ENCODE results near the gene ADARB2.

Gene ADARB2

DNA sequence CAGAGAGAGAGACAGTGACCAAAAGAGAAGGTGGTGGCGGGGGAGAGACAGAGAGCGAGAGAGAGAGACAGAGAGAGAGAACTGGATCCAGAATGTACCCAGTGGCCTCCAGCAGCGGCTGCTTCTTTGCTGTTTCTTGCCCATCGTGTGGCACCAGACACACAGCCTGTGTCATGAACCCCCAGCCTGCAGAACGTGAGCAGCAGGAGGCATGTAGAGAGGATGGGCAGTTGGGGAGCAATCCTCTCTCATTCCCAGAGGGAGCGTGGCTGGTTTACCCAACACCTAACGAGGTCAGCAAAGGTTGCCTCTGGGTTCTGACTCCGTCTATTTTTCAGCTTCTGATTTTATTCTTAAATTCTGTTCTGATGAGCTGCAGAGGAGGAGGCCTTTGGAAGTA is 168.1 kb downstream of the ADARB2 start:
- no peak for DNase-seq (ENCODE audit: low read depth)

DNA sequence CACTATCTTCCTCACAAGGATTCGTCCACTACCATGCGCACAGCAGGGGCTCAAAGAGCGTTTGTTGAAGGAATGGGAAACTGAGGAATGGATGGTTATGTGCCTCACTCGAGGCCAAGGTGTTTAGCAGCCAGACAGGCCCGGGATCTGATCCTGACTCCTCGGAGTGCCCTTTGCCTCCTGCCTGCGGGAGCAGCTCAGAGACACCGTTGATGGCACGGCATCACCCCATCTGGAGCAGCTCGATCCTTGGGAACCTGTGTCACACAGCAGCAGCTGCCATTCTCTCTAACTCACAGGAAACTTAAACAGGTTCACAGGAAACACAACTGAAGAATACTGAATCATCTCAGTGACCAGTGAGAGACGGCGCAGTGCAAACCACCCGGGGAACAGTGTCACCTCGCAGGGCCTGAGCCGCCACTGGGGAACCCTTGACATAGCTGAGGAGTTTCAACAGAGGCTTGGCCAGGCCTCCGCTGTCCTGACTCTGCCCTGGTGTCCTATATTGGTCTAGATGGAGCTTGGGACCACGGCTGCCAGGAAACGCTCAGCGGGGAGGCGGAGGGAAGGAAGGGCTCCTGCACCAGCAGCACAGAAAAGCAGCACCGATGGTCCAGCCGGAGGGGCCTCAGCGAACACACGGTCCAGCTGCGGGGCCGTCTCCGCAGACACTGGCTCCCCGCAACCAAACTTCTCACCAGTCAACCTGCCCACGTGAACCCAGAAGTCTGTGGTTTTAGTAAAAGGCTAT is 169.4 kb downstream of the ADARB2 start:
- DNase-seq (ENCODE audit: low read depth) = no peak

DNA sequence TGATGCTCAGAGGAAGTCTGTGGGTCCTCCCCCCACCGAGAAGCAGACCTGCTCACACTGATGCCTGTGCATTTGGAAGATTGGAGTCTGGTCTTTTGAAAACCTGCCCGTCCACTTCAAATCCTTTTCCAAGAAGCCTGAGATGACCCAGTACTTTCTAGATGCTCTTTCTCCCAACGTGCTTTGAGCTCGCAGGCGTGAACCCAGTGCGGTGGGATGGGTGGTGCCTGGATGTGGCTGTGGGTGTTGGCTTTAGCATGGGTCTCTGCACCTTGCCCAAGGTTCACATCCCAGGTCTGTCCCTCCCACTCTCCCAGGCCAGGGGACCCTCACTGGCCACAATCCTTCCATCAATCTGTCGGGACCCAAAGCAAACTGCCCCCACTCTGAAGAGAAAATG is 170.2 kb downstream of the ADARB2 start:
- no peak for DNase-seq (ENCODE audit: low read depth)

DNA sequence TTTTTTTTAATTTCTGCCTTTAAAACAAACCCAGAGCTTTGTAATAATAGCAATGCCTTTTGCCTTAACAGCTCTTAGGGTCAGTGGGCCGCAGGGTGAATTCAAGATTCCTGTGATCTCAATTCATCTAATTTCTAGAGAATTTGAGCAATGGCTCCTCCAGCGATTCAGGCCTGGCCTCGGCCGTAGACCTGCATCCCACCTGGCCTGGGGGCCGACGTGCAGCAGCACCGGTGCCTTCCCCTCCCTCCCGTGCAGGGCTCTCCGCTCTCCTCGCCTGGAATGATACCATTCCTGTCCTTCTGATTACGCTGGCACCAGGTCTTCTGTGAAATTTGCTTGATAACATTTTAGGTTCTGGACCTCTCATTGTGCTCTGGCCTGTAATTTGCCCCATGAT is 172.5 kb downstream of the ADARB2 start:
- no peak for DNase-seq (ENCODE audit: low read depth)

GRCh38 chr10:1563028-1563427 is 174.3 kb downstream of the ADARB2 start:
- DNase-seq (ENCODE audit: low read depth) = no peak

DNA sequence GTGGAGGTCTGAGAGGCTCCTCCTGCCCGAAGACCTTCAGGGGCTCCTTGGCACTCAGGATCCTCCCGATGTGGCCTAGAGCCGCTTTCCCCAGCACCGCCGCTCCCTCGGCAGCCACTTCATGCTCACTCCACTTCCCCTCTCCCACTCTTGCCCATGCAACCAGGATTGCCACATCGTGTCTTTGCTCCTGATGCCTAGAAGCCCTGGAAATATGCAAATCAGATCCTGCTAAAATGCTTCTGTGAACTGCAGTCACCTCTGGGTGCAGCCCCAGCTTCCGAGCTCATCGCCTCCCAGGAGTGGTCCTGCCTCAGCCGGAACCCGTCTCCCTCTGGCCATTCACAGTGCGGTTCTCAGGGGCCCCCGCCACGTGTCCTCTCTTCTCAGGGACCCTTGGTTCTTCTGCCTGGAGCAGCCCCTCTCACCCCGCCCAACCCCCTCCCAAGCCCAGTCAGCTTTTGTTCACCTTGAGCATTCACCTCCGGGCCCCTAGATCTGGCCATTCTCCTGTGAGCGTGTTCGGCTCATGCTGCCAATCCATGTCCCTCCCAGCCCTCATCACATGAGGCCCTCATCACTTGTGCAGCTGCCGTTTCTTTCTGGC is 175.5 kb downstream of the ADARB2 start:
- no peak for DNase-seq (ENCODE audit: low read depth)

- DNase-seq (ENCODE audit: low read depth) = no peak
Observed at GRCh38 chr10:1560535-1561192, 176.7 kb downstream of the ADARB2 start.

DNA sequence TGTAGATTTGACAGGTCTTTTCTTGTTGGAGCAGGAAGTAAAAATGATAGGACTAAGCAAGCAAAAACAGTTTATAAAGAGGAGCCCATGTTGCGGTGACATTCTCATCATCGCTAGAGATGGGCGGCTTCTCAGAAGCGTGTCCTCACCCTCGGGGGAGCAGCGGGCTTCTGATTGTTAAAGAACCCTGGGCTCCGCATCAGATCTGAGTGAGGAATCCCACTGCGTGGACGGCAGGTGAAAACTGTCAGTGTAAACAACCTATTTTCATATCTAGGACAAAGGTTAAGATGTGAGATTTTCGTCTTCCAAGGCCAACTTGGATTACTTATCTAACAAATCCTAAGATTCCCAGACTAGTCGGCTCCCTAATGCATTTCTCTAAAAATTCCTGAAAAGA is 177.6 kb downstream of the ADARB2 start:
- DNase-seq (ENCODE audit: low read depth) = no peak

GRCh38 chr10:1559311-1559710 is 178.0 kb downstream of the ADARB2 start:
- DNase-seq (ENCODE audit: low read depth) = no peak

DNA sequence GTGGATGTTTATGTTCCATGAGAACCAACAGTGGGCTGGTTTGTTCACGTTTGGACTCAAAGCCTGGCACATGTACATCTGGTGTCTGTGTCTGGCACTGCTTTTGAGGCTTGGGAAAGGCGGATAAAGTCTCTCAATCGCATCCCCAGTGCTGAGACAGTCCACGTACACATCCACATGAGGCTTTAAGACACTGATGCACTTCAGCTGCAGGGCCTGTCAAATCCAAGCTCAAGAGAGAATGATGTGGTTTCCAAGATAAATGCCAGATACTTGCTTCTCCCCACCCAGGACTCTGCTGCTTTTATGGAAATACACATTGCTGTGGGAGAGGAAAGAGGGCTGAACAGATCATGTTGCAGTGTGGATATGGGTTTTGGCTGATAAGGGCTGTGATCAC is 178.4 kb downstream of the ADARB2 start:
- no peak for DNase-seq (ENCODE audit: low read depth)

DNA sequence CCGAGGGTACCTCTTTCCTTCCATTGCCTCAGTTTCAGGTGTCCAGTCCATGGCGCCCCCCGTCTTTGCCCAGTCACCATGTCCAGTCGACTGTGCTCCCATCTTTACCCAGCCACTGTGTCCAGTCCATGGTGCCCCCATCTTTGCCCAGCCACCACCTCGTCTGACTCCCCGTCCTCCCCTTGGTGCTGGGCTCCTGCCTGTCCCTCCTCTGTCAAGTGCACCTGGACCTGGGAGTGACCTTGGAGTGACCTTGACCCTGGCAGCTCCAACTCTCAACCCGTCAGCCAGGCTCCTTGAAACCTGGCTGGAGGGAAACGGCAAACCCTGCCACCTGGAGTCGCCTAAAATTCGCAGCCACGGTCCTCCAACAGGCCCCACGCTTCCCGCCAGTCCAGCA is 180.2 kb downstream of the ADARB2 start:
- DNase-seq (ENCODE audit: low read depth) = no peak

DNA sequence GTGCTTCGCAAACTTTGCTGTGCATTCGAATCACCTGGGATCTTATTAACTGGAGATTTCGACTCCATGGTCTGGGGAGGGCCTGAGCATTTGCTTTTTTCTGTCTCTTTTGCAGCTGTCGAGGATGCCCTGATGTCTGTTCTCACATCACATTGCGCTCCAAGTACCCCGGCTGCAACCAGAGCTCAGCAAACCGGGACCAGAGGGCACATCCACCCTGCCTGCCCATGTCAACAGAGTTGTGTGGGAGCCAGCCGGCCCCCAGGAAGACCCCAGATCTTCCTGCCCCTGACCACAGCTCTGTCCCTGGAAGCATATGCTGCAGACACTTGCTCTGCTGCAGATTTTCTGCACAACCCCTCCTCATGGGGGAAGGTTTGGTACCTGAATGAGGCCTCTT is 180.8 kb downstream of the ADARB2 start:
- no peak for DNase-seq (ENCODE audit: low read depth)

GRCh38 chr10:1553951-1554350 is 183.4 kb downstream of the ADARB2 start:
- DNase-seq (ENCODE audit: low read depth) = no peak

- DNase-seq (ENCODE audit: low read depth) = no peak
Observed at GRCh38 chr10:1552881-1553670, 184.2 kb downstream of the ADARB2 start.

GRCh38 chr10:1552406-1552805 is 184.9 kb downstream of the ADARB2 start:
- no peak for DNase-seq (ENCODE audit: low read depth)

- DNase-seq (ENCODE audit: low read depth) = no peak
Observed at GRCh38 chr10:1551636-1552338, 185.5 kb downstream of the ADARB2 start.

GRCh38 chr10:1550616-1551015 is 186.7 kb downstream of the ADARB2 start:
- DNase-seq (ENCODE audit: low read depth) = no peak

GRCh38 chr10:1550291-1550595 is 187.1 kb downstream of the ADARB2 start:
- DNase-seq (ENCODE audit: low read depth) = no peak

DNA sequence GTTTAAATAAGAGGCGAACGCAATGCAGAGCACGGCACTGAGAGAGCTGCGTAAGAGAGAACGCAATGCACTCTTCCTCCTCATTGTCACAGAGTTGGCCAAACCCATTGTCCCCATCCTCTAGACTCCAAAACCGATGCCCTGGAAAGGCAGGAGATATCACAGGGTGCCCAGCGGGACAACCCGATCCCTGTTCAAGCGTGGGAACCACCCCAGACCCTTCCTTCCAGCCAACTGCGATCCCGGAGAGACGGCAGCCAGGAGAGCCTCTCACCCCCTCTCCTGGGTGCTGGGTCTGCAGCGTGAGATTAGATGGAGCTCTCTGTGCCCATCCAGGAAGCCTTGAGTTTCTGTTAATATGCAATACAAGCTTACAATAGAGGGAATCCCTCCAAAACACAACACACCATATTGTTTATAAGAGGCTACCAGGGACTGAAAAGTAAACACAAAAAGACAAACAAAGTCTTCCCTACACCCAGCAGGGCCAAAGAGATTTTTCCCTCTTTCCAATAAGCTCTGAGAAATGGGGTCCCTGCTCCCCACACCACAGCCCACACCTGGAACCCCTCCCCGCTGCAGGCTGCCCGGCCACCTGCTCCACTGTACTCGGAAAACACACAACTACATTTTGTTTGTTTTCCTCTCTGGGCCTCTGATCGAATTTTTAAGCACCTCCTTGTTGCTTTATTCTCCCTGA is 187.6 kb downstream of the ADARB2 start:
- no peak for DNase-seq (ENCODE audit: low read depth)

GRCh38 chr10:1548596-1548995 is 188.7 kb downstream of the ADARB2 start:
- no peak for DNase-seq (ENCODE audit: low read depth)

DNA sequence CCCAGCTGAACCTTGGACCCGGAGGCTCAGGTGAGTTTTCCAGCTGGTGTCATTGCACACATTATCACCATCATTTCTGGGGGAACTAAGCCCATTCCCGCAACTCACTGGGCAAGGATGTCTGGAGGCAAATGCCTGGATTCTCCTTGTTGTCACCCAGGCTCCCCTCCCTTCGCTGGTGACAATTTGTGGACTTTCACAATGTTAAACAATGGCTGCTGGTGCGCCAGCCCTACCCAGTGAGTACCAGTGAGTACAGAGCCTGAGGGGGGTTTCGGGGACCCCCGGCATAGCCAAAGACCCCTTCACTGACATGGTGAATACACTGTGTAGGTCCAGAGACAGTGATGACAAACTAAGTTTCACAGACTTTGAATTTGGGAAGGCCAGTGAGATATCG is 189.2 kb downstream of the ADARB2 start:
- DNase-seq (ENCODE audit: low read depth) = no peak
